Measurements from ENCODE around the gene INO80E. TPM values are rescaled to one million over a fixed set of nuclear protein-coding genes. Genes with fewer than 3 reads are reported as not detected.

Gene INO80E
- total RNA-seq, 1 experiment from 2014 or later = 104 TPM

DNA sequence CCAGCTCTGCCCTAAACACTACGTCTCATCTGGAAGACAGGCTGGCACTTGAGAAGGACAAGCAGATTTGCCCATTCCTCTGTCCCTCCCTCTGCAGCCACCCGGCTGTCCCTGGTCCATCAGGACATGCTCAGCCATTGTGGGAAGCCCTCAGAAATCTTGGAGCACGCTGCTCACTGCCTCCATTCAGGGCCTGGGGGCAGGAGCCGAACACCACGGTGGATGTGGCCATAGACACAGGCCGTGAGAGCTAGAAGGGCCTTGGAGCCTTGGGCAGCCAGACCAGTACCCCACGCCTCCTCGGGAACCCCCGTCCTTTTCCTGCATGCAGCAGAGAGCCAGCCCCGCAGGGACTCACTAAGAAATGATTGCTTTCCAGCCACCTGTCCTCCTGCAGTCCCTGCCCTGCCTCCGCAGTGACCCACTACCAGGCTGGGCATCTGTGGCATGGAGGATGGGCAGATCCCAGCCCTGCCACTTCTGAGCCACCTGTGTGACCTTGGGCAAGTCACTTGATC is 11.4 kb downstream of the INO80E start:
- CTCF ChIA-PET = no interaction called here
- no peak overlapping the region for H3K4me3 ChIP-seq (ENCODE audit: low read depth in 2 of 2, low read length in 2 of 2)
- 0 out of 2 replicates have a peak, but pooled peaks cover 3% of the 10 kb centered on the region for H3K4me1 ChIP-seq (ENCODE audit: control insufficient read depth, insufficient read depth, low read length)
- in situ Hi-C loops (cut with HindIII; ENCODE audit: low pct_unique_long_range_greater_than_20kb, low sequenced_read_pairs) = no loop called here
- TF ChIP-seq, protein P1, sequence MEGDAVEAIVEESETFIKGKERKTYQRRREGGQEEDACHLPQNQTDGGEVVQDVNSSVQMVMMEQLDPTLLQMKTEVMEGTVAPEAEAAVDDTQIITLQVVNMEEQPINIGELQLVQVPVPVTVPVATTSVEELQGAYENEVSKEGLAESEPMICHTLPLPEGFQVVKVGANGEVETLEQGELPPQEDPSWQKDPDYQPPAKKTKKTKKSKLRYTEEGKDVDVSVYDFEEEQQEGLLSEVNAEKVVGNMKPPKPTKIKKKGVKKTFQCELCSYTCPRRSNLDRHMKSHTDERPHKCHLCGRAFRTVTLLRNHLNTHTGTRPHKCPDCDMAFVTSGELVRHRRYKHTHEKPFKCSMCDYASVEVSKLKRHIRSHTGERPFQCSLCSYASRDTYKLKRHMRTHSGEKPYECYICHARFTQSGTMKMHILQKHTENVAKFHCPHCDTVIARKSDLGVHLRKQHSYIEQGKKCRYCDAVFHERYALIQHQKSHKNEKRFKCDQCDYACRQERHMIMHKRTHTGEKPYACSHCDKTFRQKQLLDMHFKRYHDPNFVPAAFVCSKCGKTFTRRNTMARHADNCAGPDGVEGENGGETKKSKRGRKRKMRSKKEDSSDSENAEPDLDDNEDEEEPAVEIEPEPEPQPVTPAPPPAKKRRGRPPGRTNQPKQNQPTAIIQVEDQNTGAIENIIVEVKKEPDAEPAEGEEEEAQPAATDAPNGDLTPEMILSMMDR (IDR thresholded peaks at IDR 0.05) = no peak
- no peak; the same call in 1 of the 2 replicates for TF ChIP-seq POLR2AphosphoS5 (IDR thresholded peaks at IDR 0.05; ENCODE audit: low read depth, low read length)
- TF ChIP-seq REST (IDR thresholded peaks at IDR 0.05; ENCODE audit: insufficient read depth in 1 of 2, low read depth in 2 of 2, low read length in 1 of 2) = no peak
- no peak for TF ChIP-seq TCF7L2 (IDR thresholded peaks at IDR 0.05; ENCODE audit: low read depth, low read length)
- no peak for TF ChIP-seq SIN3A (IDR thresholded peaks at IDR 0.05; ENCODE audit: borderline replicate concordance, insufficient read depth, low read depth, low read length)
- H3K36me3 ChIP-seq (ENCODE audit: control insufficient read depth, insufficient read depth, low read length) = no peaks in the 10 kb centered on the region
- H3K27ac ChIP-seq (ENCODE audit: low read length) = no peak overlapping the region
- no TSS peak for BruUV-seq (replicated peaks)
- DNase-seq (ENCODE audit: low read depth, low spot score) (no peak), ATAC-seq (no peak)
- no peaks in the 10 kb centered on the region for H3K27me3 ChIP-seq (ENCODE audit: control insufficient read depth, insufficient read depth, low read length)
- POLR2A ChIA-PET = no interaction called here
- H3K9me3 ChIP-seq (ENCODE audit: control insufficient read depth, insufficient read depth, low read depth, low read length) = no peaks in the 10 kb centered on the region
- intact Hi-C loops (cut with micrococcal nuclease; ENCODE audit: unreplicated experiment) = no loop called here

DNA sequence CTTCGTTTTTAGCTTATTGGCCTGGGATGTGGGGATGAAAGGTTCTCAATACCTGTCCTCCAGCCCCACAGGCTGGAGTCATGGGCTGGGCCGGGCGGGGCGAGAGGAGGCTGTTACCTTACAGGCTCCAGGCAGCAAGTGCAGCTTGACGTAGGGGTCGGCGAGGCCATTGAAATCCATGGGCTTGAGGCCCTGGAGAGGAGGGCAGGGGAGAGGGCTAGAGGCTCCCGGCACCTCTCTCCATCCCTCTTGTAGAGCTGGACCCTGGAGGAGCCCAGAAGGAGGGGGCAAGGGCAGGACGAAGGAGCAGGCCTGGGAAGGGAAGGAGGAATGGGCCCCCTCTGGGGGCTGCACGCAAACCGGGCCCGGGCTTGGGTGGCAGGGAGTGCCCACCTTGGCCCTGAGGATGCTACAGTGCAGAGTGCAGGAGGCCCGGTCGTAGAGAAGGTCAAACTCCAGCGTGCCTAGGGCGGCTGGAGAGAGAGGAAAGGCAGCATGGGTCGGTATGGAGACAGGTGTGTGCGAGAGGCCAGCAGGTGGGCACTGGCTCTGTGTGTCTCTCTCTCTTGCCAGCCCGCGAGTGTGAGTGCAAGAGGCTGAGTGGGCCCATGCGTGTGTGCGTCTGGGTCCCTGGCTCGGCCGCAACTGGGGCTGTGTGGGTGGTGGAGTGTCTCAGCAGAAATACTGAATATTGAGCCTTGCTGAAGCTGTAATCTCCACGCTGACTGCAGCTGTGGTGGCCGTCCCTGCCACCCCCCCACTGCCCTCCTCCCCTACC is 13.2 kb downstream of the INO80E start:
- CTCF ChIA-PET = interaction anchor here (0.5 kb wide), 1 partner anchor 22 kb away, joined by 6 read pairs; the partner anchor contains the start of gene TLCD3B
- Histone ChIP-seq H3K9me3 (ENCODE audit: control insufficient read depth, insufficient read depth, low read depth, low read length) (no peaks in the 10 kb centered on the region), H3K36me3 (ENCODE audit: control insufficient read depth, insufficient read depth, low read length) (no peaks in the 10 kb centered on the region), H3K27ac (ENCODE audit: low read length) (no peak overlapping the region), H3K4me1 (ENCODE audit: control insufficient read depth, insufficient read depth, low read length) (0 out of 2 replicates have a peak, but pooled peaks cover 3% of the 10 kb centered on the region), H3K27me3 (ENCODE audit: control insufficient read depth, insufficient read depth, low read length) (no peaks in the 10 kb centered on the region), H3K4me3 (ENCODE audit: low read depth in 2 of 2, low read length in 2 of 2) (no peak overlapping the region)
- TF ChIP-seq SIN3A (IDR thresholded peaks at IDR 0.05; ENCODE audit: borderline replicate concordance, insufficient read depth, low read depth, low read length) (no peak), TCF7L2 (IDR thresholded peaks at IDR 0.05; ENCODE audit: low read depth, low read length) (no peak), REST (IDR thresholded peaks at IDR 0.05; ENCODE audit: insufficient read depth in 1 of 2, low read depth in 2 of 2, low read length in 1 of 2) (no peak), POLR2AphosphoS5 (IDR thresholded peaks at IDR 0.05; ENCODE audit: low read depth, low read length) (no peak)
- TF ChIP-seq, protein P1 (IDR thresholded peaks at IDR 0.05) = no peak
- DNase-seq (ENCODE audit: low read depth, low spot score) = no peak
- no peak for ATAC-seq
- POLR2A ChIA-PET = interaction anchor here (0.6 kb wide), 2 partner anchors 9 to 10 kb away, joined by 3 to 9 read pairs; no protein-coding TSS in a partner anchor
- BruUV-seq (replicated peaks) = no TSS peak
- in situ Hi-C loops (cut with HindIII; ENCODE audit: low pct_unique_long_range_greater_than_20kb, low sequenced_read_pairs) (no loop called here), intact Hi-C loops (cut with micrococcal nuclease; ENCODE audit: unreplicated experiment) (no loop called here)
